OCI-LY3 (cell line): ENCODE data around the gene SLC52A3.
"Not testable (repeated sequence)": the region's sequence is repeated elsewhere in the genome, so short reads cannot be mapped to it uniquely, and the experiment has no call there.

ENCODE experiments used
- H2AFZ ChIP-seq: fragments of 200-600, 300-600 bp; shearing (Covaris generic); 2 replicates; pipeline ENCODE4 v1.6.0; 2014; ENCODE audit warnings: antibody characterized with exemption, low read depth, low read length
- H3K27ac ChIP-seq: fragments of 200-600, 300-600 bp; sonication (generic); 2 replicates; pipeline ENCODE4 v1.5.1; 2014; ENCODE audit warnings: mild to moderate bottlenecking, low read length, moderate library complexity, mixed read lengths
- H3K27me3 ChIP-seq: fragments of 200-600, 300-600 bp; sonication (generic); 2 replicates; pipeline ENCODE4 v1.6.1; 2014; ENCODE audit warnings: low read depth, low read length, mixed read lengths
- H3K36me3 ChIP-seq: fragments of 200-600, 300-600 bp; sonication (generic); replicated peaks from 2 replicates; pipeline ENCODE3; 2014; ENCODE audit warnings: low read depth, low read length, mixed read lengths
- H3K4me1 ChIP-seq: fragments of 300-600, 200-600 bp; sonication (generic); 2 replicates; pipeline ENCODE4 v1.6.1; 2014; ENCODE audit warnings: low read length, mixed read lengths
- H3K4me2 ChIP-seq: fragments of 200-600, 300-600 bp; sonication (generic); 2 replicates; pipeline ENCODE4 v1.6.1; 2014; ENCODE audit warnings: low read length, mixed read lengths
- H3K4me3 ChIP-seq: fragments of 300-600, 200-600 bp; sonication (generic); 2 replicates; pipeline ENCODE4 v1.5.1; 2014; ENCODE audit warnings: antibody characterized with exemption, mild to moderate bottlenecking, low read length, moderate library complexity
- H3K79me2 ChIP-seq: fragments of 300-600, 200-600 bp; shearing (Covaris generic); 2 replicates; pipeline ENCODE4 v1.6.1; 2014; ENCODE audit warnings: mild to moderate bottlenecking, low read length, mixed read lengths
- H3K9ac ChIP-seq: fragments of 300-600, 200-600 bp; shearing (Covaris generic); 2 replicates; pipeline ENCODE4 v1.6.0; 2014; ENCODE audit warnings: mild to moderate bottlenecking, low read length, moderate library complexity
- H3K9me3 ChIP-seq: fragments of 200-600, 300-600 bp; shearing (Covaris generic); 2 replicates; pipeline ENCODE4 v1.6.1; 2014; ENCODE audit warnings: low read length, mixed read lengths; ENCODE audit not compliant: insufficient read depth
- H4K20me1 ChIP-seq: fragments of 200-600, 300-600 bp; sonication (generic); 2 replicates; pipeline ENCODE4 v1.6.1; 2016; ENCODE audit warnings: low read length, mixed read lengths; ENCODE audit not compliant: insufficient read depth
- CTCF ChIP-seq: fragments of 200-600, 300-600 bp; sonication (generic); IDR thresholded peaks from 2 replicates; pipeline ENCODE4 v1.5.1; 2014; ENCODE audit warnings: antibody characterized with exemption, low read length, low read depth
- EZH2phosphoT487 ChIP-seq: fragments of 200-600 bp; shearing (Covaris generic); IDR thresholded peaks from 2 replicates; pipeline ENCODE4 v1.6.1; 2018; ENCODE audit warnings: antibody characterized with exemption, mixed run types, low read depth

Gene SLC52A3

GRCh38 chr20:728256-728944 is 39.9 kb downstream of the SLC52A3 start:
- no peaks in the 10 kb centered on the region for H3K9me3 ChIP-seq
- H3K79me2 ChIP-seq: no peaks in the 10 kb centered on the region
- peak overlapping the region; percentile 81 for H3K4me3 ChIP-seq
- TF ChIP-seq CTCF (peak; percentile 88), EZH2phosphoT487 (no peak)
- H3K9ac ChIP-seq: peak overlapping the region; percentile 70
- H4K20me1 ChIP-seq: no peaks in the 10 kb centered on the region
- peak overlapping the region; percentile 89 for H2AFZ ChIP-seq
- peaks cover 29% of the 10 kb centered on the region for H3K4me1 ChIP-seq
- peaks cover 9% of the 10 kb centered on the region for H3K27me3 ChIP-seq
- H3K36me3 ChIP-seq: no peaks in the 10 kb centered on the region
- H3K4me2 ChIP-seq: peak overlapping the region; percentile 65
- H3K27ac ChIP-seq: no peak overlapping the region; the same call in 1 of the 2 replicates

GRCh38 chr20:726160-726559 is 42.1 kb downstream of the SLC52A3 start:
- Histone ChIP-seq H3K4me3 (no peak overlapping the region), H3K9me3 (no peaks in the 10 kb centered on the region), H3K27me3 (peaks cover 5% of the 10 kb centered on the region; the same call in 1 of the 2 replicates), H3K4me2 (no peak overlapping the region), H3K79me2 (no peaks in the 10 kb centered on the region), H3K36me3 (no peaks in the 10 kb centered on the region), H4K20me1 (no peaks in the 10 kb centered on the region), H2AFZ (no peak overlapping the region), H3K9ac (no peak overlapping the region), H3K27ac (no peak overlapping the region), H3K4me1 (peaks cover 35% of the 10 kb centered on the region)
- TF ChIP-seq CTCF (no peak), EZH2phosphoT487 (no peak)

- Histone ChIP-seq H3K9me3 (no peaks in the 10 kb centered on the region), H3K4me2 (no peak overlapping the region), H2AFZ (no peak overlapping the region), H3K4me3 (no peak overlapping the region), H3K79me2 (no peaks in the 10 kb centered on the region), H3K27me3 (peaks cover 5% of the 10 kb centered on the region; the same call in 1 of the 2 replicates), H3K36me3 (no peaks in the 10 kb centered on the region), H4K20me1 (no peaks in the 10 kb centered on the region), H3K27ac (no peak overlapping the region), H3K9ac (no peak overlapping the region), H3K4me1 (peaks cover 35% of the 10 kb centered on the region)
- TF ChIP-seq CTCF: no peak
- no peak for TF ChIP-seq EZH2phosphoT487
Observed at GRCh38 chr20:725491-725890, 42.8 kb downstream of the SLC52A3 start.

GRCh38 chr20:724797-725196 is 43.5 kb downstream of the SLC52A3 start:
- H3K36me3 ChIP-seq, H4K20me1 ChIP-seq, H3K27ac ChIP-seq, H3K27me3 ChIP-seq, H3K9me3 ChIP-seq, H3K4me3 ChIP-seq, H3K4me2 ChIP-seq, H3K9ac ChIP-seq, H2AFZ ChIP-seq, H3K79me2 ChIP-seq: not testable (repeated sequence)
- H3K4me1 ChIP-seq: peaks cover 35% of the 10 kb centered on the region
